Measurements from ENCODE around the gene ASCC1. TPM values are rescaled to one million over a fixed set of nuclear protein-coding genes. Genes with fewer than 3 reads are reported as not detected.

ASCC1 gene
- total RNA-seq, 2 experiments from 2014 or later: 16.5 to 19.0 TPM

DNA sequence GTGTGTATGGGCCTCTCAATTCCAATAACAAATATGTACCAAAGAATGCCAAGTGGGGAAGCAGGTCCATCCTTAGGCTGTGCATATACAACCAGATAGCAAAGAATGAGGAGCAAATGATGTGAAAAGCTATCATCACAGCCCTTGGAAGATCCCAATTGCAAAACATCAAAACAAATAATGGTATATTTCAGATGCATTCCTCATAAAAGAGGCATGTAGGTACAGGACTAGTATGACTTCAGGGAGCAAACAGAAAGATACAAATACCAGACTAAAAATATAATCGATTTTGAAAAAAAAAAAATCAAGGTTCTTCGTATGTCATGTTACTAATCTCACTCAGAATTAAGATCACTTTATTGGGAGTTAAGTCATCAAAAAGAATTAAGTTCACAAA, 109.2 kb downstream of the ASCC1 start:
- Histone ChIP-seq H3K36me3 (ENCODE audit: insufficient read depth, low read length) (no peaks in the 10 kb centered on the region), H3K4me3 (ENCODE audit: low read length) (no peak overlapping the region), H3K27ac (ENCODE audit: low read depth in 1 of 2, low read length in 2 of 2) (peak overlapping the region; percentile 70 to 74), H3K4me1 (ENCODE audit: insufficient read depth, low read length) (peaks cover 74% of the 10 kb centered on the region), H3K9me3 (ENCODE audit: control insufficient read depth in 1 of 2, insufficient read depth in 1 of 2, low read length in 2 of 2) (no peaks in the 10 kb centered on the region), H3K27me3 (ENCODE audit: control insufficient read depth in 1 of 2, insufficient read depth in 2 of 2, low read length in 2 of 2) (no peaks in the 10 kb centered on the region)
- peak overlapping the region; percentile 94 for H3K27ac Mint-ChIP-seq
- POLR2A ChIA-PET: interaction anchor here (1.0 to 4.0 kb wide), 7 partner anchors 16 to 59 kb away, joined by 3 to 117 read pairs (median 5); partner anchors contain the start of gene SPOCK2
- no peaks in the 10 kb centered on the region for H3K27me3 Mint-ChIP-seq
- H3K9me3 Mint-ChIP-seq: no peaks in the 10 kb centered on the region
- intact Hi-C loops (cut with DNase I, micrococcal nuclease): loop anchor here in 1 of 2 experiments (1.0 to 10.0 kb wide), 2 partner anchors 19 to 588 kb away; partner anchors contain the start of genes MCU and SPOCK2
- peaks cover 6% of the 10 kb centered on the region for H3K36me3 Mint-ChIP-seq (ENCODE audit: low read depth)
- CTCF ChIA-PET: interaction anchor here (1.1 to 1.5 kb wide), 3 partner anchors 18 to 58 kb away, joined by 3 to 4 read pairs (median 3); no protein-coding TSS in a partner anchor
- ATAC-seq (ENCODE audit: poor library complexity) (no peak), DNase-seq (no peak)
- TF ChIP-seq, protein P1, sequence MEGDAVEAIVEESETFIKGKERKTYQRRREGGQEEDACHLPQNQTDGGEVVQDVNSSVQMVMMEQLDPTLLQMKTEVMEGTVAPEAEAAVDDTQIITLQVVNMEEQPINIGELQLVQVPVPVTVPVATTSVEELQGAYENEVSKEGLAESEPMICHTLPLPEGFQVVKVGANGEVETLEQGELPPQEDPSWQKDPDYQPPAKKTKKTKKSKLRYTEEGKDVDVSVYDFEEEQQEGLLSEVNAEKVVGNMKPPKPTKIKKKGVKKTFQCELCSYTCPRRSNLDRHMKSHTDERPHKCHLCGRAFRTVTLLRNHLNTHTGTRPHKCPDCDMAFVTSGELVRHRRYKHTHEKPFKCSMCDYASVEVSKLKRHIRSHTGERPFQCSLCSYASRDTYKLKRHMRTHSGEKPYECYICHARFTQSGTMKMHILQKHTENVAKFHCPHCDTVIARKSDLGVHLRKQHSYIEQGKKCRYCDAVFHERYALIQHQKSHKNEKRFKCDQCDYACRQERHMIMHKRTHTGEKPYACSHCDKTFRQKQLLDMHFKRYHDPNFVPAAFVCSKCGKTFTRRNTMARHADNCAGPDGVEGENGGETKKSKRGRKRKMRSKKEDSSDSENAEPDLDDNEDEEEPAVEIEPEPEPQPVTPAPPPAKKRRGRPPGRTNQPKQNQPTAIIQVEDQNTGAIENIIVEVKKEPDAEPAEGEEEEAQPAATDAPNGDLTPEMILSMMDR (IDR thresholded peaks at IDR 0.05): no peak
- peak overlapping the region; percentile 87 for H3K4me3 Mint-ChIP-seq
- peaks cover 93% of the 10 kb centered on the region for H3K4me1 Mint-ChIP-seq (ENCODE audit: low read depth)

GRCh38 chr10:72106154-72106849, 109.8 kb downstream of the ASCC1 start:
- Histone ChIP-seq H3K27ac (ENCODE audit: low read depth in 1 of 2, low read length in 2 of 2) (peak overlapping the region; percentile 70 to 74), H3K36me3 (ENCODE audit: insufficient read depth, low read length) (peaks cover 2% of the 10 kb centered on the region), H3K4me1 (ENCODE audit: insufficient read depth, low read length) (peaks cover 79% of the 10 kb centered on the region), H3K27me3 (ENCODE audit: control insufficient read depth in 1 of 2, insufficient read depth in 2 of 2, low read length in 2 of 2) (no peaks in the 10 kb centered on the region), H3K4me3 (ENCODE audit: low read length) (no peak overlapping the region), H3K9me3 (ENCODE audit: control insufficient read depth in 1 of 2, insufficient read depth in 1 of 2, low read length in 2 of 2) (no peaks in the 10 kb centered on the region)
- CTCF ChIA-PET: interaction anchor here (1.1 to 1.5 kb wide), 3 partner anchors 17 to 58 kb away, joined by 3 to 4 read pairs (median 3); no protein-coding TSS in a partner anchor
- Mint-ChIP-seq H3K27ac (peak overlapping the region; percentile 94), H3K4me1 (ENCODE audit: low read depth) (peaks cover 98% of the 10 kb centered on the region), H3K4me3 (peak overlapping the region; percentile 87), H3K36me3 (ENCODE audit: low read depth) (peaks cover 12% of the 10 kb centered on the region), H3K9me3 (no peaks in the 10 kb centered on the region), H3K27me3 (no peaks in the 10 kb centered on the region)
- intact Hi-C loops (cut with DNase I, micrococcal nuclease): loop anchor here in 1 of 2 experiments (10.0 kb wide), 1 partner anchor 588 kb away; the partner anchor contains the start of gene MCU
- DNase-seq (no peak), ATAC-seq (ENCODE audit: poor library complexity) (no peak)
- POLR2A ChIA-PET: interaction anchor here (0.6 to 4.0 kb wide), 6 partner anchors 13 to 59 kb away, joined by 3 to 117 read pairs (median 4); partner anchors contain the start of gene SPOCK2
- TF ChIP-seq, protein P1 (IDR thresholded peaks at IDR 0.05): no peak

- CTCF ChIA-PET: interaction anchor here (1.5 kb wide), 1 partner anchor 17 kb away, joined by 3 read pairs; no protein-coding TSS in a partner anchor
- intact Hi-C loops (cut with DNase I, micrococcal nuclease): loop anchor here (2.0 to 10.0 kb wide), 2 partner anchors 15 to 589 kb away; partner anchors contain the start of gene MCU (in 1 of the 2)
- H3K27me3 Mint-ChIP-seq: no peaks in the 10 kb centered on the region
- POLR2A ChIA-PET: interaction anchor here (4.0 kb wide), 1 partner anchor 19 kb away, joined by 117 read pairs; the partner anchor contains the start of gene SPOCK2
- H3K4me3 ChIP-seq (ENCODE audit: low read length): no peak overlapping the region
- no peaks in the 10 kb centered on the region for H3K27me3 ChIP-seq (ENCODE audit: control insufficient read depth in 1 of 2, insufficient read depth in 2 of 2, low read length in 2 of 2)
- peak overlapping the region in 1 of 2 donors; percentile 18 for H3K27ac ChIP-seq (ENCODE audit: low read depth in 1 of 2, low read length in 2 of 2)
- peaks cover 14% of the 10 kb centered on the region for H3K36me3 Mint-ChIP-seq (ENCODE audit: low read depth)
- DNase-seq (no peak), ATAC-seq (ENCODE audit: poor library complexity) (no peak)
- H3K4me3 Mint-ChIP-seq: peak overlapping the region; percentile 87
- H3K36me3 ChIP-seq (ENCODE audit: insufficient read depth, low read length): peaks cover 4% of the 10 kb centered on the region
- TF ChIP-seq, protein P1 (IDR thresholded peaks at IDR 0.05): no peak
- no peaks in the 10 kb centered on the region for H3K9me3 ChIP-seq (ENCODE audit: control insufficient read depth in 1 of 2, insufficient read depth in 1 of 2, low read length in 2 of 2)
- H3K4me1 Mint-ChIP-seq (ENCODE audit: low read depth): peaks cover 98% of the 10 kb centered on the region
- H3K4me1 ChIP-seq (ENCODE audit: insufficient read depth, low read length): peaks cover 75% of the 10 kb centered on the region
- H3K9me3 Mint-ChIP-seq: no peaks in the 10 kb centered on the region
- H3K27ac Mint-ChIP-seq: peak overlapping the region; percentile 94
Observed at GRCh38 chr10:72105710-72106109, 110.4 kb downstream of the ASCC1 start.
